SK-N-MC (cell line): ENCODE results near the gene GMIP.

Experiments used
- DNase-seq: peaks from one replicate; pipeline ENCODE4 v3.0.0-alpha.2; 2011; ENCODE audit warnings: low read depth, low spot score
- H3K27ac ChIP-seq: fragments of 200-600 bp; sonication (generic); 2 replicates; pipeline ENCODE4 v1.5.1; 2016; ENCODE audit warnings: mixed run types
- H3K36me3 ChIP-seq: fragments of 200-600 bp; sonication (generic); 2 replicates; pipeline ENCODE4 v1.6.1; 2017; ENCODE audit warnings: antibody characterized with exemption, low read length, mixed read lengths; ENCODE audit not compliant: insufficient read depth
- H3K4me3 ChIP-seq: fragments of 200-600 bp; sonication (generic); 2 replicates; pipeline ENCODE4 v1.5.1; 2016
- H3K9ac ChIP-seq: fragments of 200-600 bp; sonication (generic); 2 replicates; pipeline ENCODE4 v1.8.0; 2017; ENCODE audit warnings: mixed run types, mixed read lengths; ENCODE audit not compliant: insufficient read length
- H3K9me3 ChIP-seq: fragments of 200-600 bp; sonication (generic); 2 replicates; pipeline ENCODE4 v1.6.1; 2017; ENCODE audit warnings: low read depth, mild to moderate bottlenecking, antibody characterized with exemption, low read length, moderate library complexity, mixed read lengths
- EZH2 ChIP-seq: fragments of 200-600 bp; sonication (generic); IDR thresholded peaks from one replicate; pipeline ENCODE4 v1.6.1; 2017; ENCODE audit warnings: antibody characterized with exemption
- FOXP2 ChIP-seq: optimal IDR thresholded peaks from 2 replicates; pipeline ENCODE3; 2011; ENCODE audit warnings: mild to moderate bottlenecking, moderate library complexity; ENCODE audit not compliant: insufficient read depth; ENCODE audit errors: extremely low read length, control extremely low read depth
- POLR2AphosphoS5 ChIP-seq: IDR thresholded peaks from 2 replicates; pipeline ENCODE4 v1.6.1; 2012; ENCODE audit warnings: mild to moderate bottlenecking, low read depth, low read length, borderline replicate concordance

GMIP gene

DNA sequence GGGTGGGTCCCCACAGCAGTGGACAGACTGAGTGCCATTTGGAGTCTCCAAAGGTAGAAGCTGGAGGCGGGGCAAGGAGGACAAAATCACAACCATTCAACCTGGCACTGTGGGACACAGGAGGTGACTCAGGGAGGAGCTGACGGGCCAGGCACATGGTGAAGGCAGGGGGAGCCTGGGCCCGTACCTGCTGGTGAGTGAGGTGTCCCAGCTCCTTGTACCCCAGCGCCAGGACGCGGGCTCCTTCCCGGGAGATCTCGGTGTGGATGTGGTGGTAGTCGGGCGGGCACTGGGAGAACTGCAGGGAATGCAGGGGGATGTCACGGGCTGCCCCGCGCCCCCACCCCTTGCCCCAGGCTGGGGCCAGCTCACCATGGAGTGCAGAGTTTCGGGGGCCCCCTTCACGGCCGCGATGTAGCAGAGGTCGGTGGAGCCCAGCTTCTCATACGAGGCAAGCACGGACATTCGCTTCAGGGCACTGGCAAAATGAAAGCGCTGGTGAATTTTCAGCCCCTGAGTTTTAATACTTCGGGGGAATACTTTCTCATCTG, 10.2 kb upstream of the GMIP start:
- no peak overlapping the region for H3K27ac ChIP-seq
- DNase-seq, result no peak
- no peak overlapping the region for H3K9ac ChIP-seq
- H3K36me3 ChIP-seq, result peaks cover 86% of the 10 kb centered on the region
- no peaks in the 10 kb centered on the region for H3K9me3 ChIP-seq
- TF ChIP-seq POLR2AphosphoS5, result no peak
- TF ChIP-seq EZH2, result no peak
- no peak for TF ChIP-seq FOXP2
- H3K4me3 ChIP-seq, result no peak overlapping the region

DNA sequence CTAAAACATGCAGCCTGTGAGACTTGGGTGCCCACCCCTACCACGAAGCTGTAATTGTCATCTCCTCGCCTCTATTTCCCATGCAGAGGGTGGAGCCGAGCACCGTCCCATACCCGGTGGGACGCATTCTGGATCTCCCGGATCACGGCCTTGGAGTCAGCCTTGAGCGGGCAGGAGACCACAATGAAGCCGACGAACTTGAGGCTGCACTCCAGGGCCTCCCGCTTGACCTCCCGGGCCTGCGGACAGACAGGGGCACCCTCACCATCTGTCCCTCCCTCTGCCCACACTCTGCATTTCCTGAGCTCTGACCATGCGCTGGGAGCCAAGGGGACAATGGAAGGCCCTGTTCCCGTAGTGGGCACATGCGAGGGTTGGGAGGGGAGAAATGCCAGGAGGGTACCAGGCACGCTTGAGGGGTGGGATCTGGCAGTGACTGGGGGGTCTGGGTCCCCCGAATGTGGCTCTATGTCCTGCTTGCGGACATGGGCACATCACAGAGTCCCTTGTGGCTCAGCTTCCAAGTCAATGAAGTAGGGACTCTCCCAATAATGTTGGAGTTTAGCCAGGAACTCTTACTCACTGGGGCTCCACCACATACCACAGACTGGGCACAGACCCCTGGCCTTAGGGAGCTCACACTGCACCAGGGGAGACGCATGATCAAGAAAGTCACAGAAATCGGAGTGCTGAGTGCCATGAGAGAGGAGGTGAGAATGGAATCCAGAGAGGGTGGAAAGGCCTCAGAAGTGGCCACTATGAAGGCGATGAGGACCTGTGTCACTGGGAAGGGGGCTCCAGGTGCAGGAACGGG, 9.2 kb upstream of the GMIP start:
- H3K9ac ChIP-seq, result no peak overlapping the region
- no peak overlapping the region for H3K4me3 ChIP-seq
- peaks cover 76% of the 10 kb centered on the region for H3K36me3 ChIP-seq
- DNase-seq, result no peak
- TF ChIP-seq POLR2AphosphoS5 (no peak), FOXP2 (no peak), EZH2 (no peak)
- H3K27ac ChIP-seq, result no peak overlapping the region
- no peaks in the 10 kb centered on the region for H3K9me3 ChIP-seq

DNA sequence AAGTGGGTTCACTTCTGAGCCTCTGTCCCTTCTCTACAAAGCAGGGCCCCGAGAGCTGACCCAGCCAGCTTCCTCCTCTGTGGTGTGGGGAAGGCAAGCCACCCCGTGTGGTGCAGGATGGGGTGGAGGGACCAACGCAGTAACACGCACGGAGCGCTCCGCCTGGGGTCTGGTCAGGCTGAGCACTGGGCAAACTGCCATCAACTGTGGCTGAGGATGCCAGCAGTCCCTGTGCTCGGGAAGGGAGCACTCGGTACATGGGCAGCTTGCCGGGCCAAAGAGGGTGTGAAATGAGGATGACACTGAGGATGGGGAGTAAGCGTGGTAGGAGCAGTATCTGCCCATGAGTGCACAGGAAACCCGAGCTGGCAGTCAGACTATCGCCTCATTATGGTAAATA, 7.6 kb upstream of the GMIP start:
- no peak overlapping the region for H3K9ac ChIP-seq
- TF ChIP-seq FOXP2 (no peak), EZH2 (no peak), POLR2AphosphoS5 (no peak)
- no peak overlapping the region for H3K4me3 ChIP-seq
- peaks cover 74% of the 10 kb centered on the region; the same call in 1 of the 2 replicates for H3K36me3 ChIP-seq
- H3K27ac ChIP-seq, result no peak overlapping the region
- DNase-seq, result no peak
- H3K9me3 ChIP-seq, result no peaks in the 10 kb centered on the region

DNA sequence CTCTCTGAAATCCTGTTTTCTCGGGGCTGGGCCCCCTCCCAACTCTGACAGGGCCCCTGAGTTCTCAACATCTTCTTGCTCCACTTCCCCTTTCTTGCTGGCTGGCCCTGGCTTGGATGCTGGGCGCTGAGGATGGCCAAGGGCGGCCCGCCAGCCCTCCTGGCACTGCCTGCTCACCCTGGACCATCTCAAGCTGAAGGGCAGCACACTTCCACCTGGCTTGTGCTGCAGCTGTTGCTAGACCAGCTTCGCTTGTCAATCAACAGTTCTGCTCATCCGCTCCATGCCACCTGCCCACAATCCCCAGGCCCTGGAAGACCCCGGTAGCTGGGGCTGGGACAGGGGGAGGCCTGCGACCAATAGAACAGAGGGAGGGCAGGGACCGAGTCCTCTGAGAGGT, 6.9 kb upstream of the GMIP start:
- H3K36me3 ChIP-seq, result peaks cover 71% of the 10 kb centered on the region; the same call in 1 of the 2 replicates
- no peak for DNase-seq
- no peak overlapping the region for H3K9ac ChIP-seq
- H3K4me3 ChIP-seq, result no peak overlapping the region
- H3K9me3 ChIP-seq, result no peaks in the 10 kb centered on the region
- H3K27ac ChIP-seq, result no peak overlapping the region
- TF ChIP-seq EZH2 (no peak), FOXP2 (no peak), POLR2AphosphoS5 (no peak)

DNA sequence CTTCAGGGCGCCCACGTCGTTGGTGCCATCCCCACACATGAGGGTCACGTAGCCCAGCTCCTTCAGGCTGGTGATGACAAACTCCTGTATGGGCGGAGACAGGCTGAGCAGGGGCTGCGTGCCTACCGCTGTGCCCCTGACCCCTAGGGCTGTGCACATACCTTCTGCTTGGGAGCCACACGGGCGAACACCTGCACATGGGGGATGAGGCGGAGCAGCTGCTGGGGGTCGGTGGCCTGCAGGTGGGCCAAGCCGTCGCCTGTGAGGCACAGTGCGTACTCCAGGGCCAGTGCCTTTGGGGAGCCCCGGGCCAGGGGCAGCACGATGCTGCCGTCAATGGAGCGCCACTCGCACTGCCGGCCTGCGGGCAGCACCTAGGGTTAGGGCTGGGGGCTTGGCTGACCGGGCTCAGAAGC, 6.1 kb upstream of the GMIP start:
- no peak overlapping the region for H3K4me3 ChIP-seq
- no peaks in the 10 kb centered on the region for H3K9me3 ChIP-seq
- no peak for DNase-seq
- peaks cover 67% of the 10 kb centered on the region; the same call in 1 of the 2 replicates for H3K36me3 ChIP-seq
- no peak overlapping the region for H3K9ac ChIP-seq
- TF ChIP-seq EZH2, result no peak
- TF ChIP-seq FOXP2, result no peak
- TF ChIP-seq POLR2AphosphoS5, result no peak
- H3K27ac ChIP-seq, result no peak overlapping the region

DNA sequence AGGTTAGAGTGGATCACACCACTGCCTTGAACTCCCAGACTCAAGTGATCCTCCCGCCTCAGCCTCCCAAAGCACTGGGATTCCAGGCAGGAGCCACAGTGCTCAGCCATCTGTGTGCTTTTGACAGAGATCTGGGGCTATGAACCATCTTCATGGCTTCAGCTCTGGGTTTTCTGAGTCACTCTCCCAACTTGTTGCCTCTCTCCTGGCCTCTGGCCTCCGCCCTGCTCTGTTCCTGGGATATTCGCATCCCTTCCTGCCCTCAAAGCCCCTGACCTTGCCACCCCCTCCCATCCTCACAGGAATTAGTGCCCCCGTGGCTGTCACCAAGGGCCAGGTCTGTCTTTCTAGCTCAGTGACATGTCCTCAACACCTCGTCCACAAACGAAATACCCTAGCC, 5.7 kb upstream of the GMIP start:
- no peak overlapping the region for H3K27ac ChIP-seq
- no peak overlapping the region for H3K4me3 ChIP-seq
- H3K9me3 ChIP-seq, result no peaks in the 10 kb centered on the region
- H3K36me3 ChIP-seq, result peaks cover 62% of the 10 kb centered on the region; the same call in 1 of the 2 replicates
- no peak overlapping the region for H3K9ac ChIP-seq
- TF ChIP-seq EZH2 (no peak), FOXP2 (no peak), POLR2AphosphoS5 (no peak)
- no peak for DNase-seq

DNA sequence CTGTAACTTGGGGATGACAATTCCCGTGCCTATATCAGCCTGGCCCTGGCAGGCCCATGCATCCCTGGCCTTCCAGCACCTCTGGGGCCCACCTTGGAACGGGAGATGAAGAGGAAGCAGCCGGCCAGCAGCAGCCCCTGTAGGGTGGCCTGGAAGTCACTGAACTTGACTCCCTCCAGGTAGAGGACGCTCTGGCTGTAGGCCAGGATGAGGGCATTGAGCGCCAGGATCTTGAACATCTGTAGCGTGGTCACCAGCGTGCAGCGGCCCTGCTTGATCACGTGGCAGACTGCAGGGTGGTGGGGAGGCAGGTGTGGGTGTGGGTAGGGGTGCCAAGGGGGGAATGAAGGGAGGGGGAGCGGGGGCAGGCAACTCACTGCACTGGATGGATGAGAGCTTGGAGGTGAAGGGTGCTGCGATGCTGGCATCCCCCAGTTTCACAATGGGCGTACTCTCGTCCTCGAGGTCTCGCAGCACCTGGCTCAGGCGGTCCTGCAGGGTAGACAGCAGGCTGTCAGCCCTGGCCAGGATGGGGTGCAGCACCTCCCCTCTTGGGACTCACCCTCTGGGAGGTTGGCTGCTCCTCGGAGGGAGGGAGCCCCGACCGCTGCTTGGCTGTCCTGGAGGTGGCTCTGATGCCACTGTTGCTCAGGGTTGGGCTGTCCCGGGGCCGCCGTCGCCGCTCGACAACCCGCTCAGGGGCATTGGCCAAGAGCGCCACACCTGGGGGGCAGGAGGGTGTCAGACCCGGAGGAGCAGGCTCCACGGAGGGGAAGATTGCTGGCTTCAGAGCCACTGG, 3.8 kb upstream of the GMIP start:
- H3K36me3 ChIP-seq, result peaks cover 45% of the 10 kb centered on the region; the same call in 1 of the 2 replicates
- DNase-seq, result no peak
- H3K9ac ChIP-seq, result no peak overlapping the region
- TF ChIP-seq POLR2AphosphoS5 (no peak), FOXP2 (no peak)
- no peak overlapping the region for H3K27ac ChIP-seq
- H3K9me3 ChIP-seq, result no peaks in the 10 kb centered on the region
- H3K4me3 ChIP-seq, result no peak overlapping the region

DNA sequence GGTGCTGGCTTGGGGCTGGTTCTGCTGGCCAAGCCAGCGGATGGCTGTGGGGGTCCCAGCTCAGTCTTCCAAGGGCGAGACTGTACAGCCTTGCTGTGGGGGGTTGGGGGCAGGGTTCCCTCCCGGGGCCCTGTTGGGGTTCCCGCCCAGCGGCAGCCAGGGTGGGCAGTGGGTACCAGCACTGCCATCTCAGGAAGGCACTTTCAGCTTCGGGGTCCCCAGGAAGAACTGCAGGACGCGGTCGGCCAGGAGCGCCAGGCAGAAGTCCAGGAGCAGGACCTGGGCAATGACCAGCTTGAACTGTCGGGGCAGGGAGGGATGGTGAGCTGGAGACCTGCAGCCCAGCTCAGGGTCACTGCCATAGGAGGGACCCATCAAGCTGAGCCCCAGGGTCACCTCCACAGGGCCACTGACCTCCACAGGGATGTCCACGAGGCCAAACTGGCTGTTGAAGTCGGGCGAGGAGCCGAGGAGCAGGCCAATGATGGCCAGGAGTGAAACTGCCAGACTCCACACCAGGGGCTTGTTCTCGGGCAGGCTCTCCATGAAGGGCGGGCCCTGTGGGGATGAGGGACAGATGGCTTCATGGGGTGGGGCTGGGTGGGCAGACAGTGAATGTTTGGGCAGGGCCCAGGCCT, 1.9 kb upstream of the GMIP start:
- Histone ChIP-seq H3K9ac (no peak overlapping the region), H3K4me3 (no peak overlapping the region), H3K9me3 (no peaks in the 10 kb centered on the region), H3K27ac (no peak overlapping the region), H3K36me3 (peaks cover 28% of the 10 kb centered on the region; the same call in 1 of the 2 replicates)
- TF ChIP-seq EZH2 (no peak), FOXP2 (no peak), POLR2AphosphoS5 (no peak)
- DNase-seq, result no peak
